PFSK-1 (cell line): ENCODE measurements around the gene EPN1.

ENCODE experiments used
- FOXP2 ChIP-seq: optimal IDR thresholded peaks from 2 replicates; pipeline ENCODE3; 2011; ENCODE audit warnings: borderline replicate concordance, control low read depth, inconsistent platforms; ENCODE audit not compliant: insufficient read depth; ENCODE audit errors: extremely low read length, extremely low read depth
- POLR2AphosphoS5 ChIP-seq: IDR thresholded peaks from 2 replicates; pipeline ENCODE4 v1.6.1; 2012; ENCODE audit warnings: low read depth, mild to moderate bottlenecking, control low read depth, low read length, moderate library complexity
- REST ChIP-seq, 2 experiments: IDR thresholded peaks; 2 replicates each; pipeline versions ENCODE4 v1.6.1 to v1.8.0; 2011 to 2012; ENCODE audit warnings: low read depth in 2 of 2, low read length in 2 of 2, control low read depth in 1 of 2, inconsistent platforms in 1 of 2, mild to moderate bottlenecking in 1 of 2, moderate library complexity in 1 of 2; ENCODE audit not compliant: insufficient read depth in 1 of 2
- SIN3A ChIP-seq: IDR thresholded peaks from 2 replicates; pipeline ENCODE4 v1.6.1; 2012; ENCODE audit warnings: mild to moderate bottlenecking, low read length, moderate library complexity, borderline replicate concordance; ENCODE audit not compliant: insufficient read depth
- TAF1 ChIP-seq: IDR thresholded peaks from 2 replicates; pipeline ENCODE4 v1.6.1; 2012; ENCODE audit warnings: low read length, control low read depth, borderline replicate concordance; ENCODE audit not compliant: insufficient read depth

The EPN1 gene

DNA sequence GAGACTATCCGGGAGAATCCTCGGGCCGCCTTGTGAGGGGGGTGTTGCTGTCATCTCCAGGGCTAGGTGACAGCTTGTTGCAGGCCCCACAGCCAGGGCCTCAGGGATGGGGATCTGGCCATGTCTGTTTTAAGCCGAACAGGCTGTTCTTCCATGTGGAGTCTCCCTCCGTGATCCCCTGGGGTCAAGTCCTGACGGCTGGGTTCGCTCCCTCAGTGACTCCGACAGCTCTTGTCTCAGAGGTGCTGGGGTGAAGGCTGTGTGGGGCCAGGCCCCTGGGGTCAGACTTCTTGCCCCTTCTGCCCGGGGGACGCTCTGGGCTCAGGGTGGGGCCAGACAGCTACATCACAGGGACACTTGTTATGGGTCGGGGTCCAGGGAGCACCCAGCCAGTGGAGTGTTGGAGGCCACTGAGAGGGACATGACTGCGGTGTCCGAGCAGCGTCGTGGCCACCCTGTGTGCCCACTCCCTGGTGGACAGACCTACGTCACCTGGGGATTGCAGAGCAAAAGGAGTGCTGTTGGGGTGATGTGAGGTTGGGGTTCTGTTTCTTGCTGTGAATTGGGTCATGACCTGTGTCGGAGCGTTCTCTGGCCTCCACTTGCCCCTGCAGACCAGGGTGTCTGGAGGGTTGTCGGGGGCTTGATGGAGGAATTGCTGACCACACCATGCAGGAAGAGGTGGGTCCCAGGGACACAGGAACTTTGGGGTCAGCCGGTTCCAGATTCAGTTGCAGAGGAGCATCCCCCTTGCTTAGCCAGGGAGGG lies 21.5 kb downstream of the EPN1 start:
- TF ChIP-seq TAF1 (no peak), SIN3A (no peak), FOXP2 (no peak), REST (IDR thresholded peaks at IDR 0.05; ENCODE audit: insufficient read depth in 1 of 2, low read depth in 2 of 2, low read length in 2 of 2) (no peak), POLR2AphosphoS5 (no peak)

DNA sequence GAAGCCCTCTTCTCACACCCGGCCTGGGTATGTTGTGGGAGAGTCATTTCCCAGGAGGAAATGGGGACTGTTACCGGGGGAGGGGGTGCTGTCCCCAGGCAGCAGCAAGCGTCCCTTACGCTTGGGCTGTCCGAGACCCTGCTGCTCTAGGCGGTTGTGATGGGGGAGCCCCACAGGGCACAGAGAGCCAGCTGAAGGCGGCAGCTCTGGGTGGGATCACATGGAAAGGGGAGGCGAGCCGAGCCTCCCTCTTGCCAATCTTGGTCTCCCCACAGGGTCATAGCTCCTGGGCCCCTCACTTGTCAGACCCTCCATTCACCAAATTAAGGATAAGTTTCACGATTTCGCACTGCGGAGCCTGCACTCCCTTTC lies 22.0 kb downstream of the EPN1 start:
- TF ChIP-seq SIN3A, result no peak
- TF ChIP-seq REST (IDR thresholded peaks at IDR 0.05; ENCODE audit: insufficient read depth in 1 of 2, low read depth in 2 of 2, low read length in 2 of 2), result no peak
- no peak for TF ChIP-seq FOXP2
- no peak for TF ChIP-seq POLR2AphosphoS5
- TF ChIP-seq TAF1, result no peak

GRCh38 chr19:55697698-55698097 lies 22.7 kb downstream of the EPN1 start:
- no peak for TF ChIP-seq SIN3A
- TF ChIP-seq TAF1, result no peak
- TF ChIP-seq REST (IDR thresholded peaks at IDR 0.05; ENCODE audit: insufficient read depth in 1 of 2, low read depth in 2 of 2, low read length in 2 of 2), result no peak
- no peak for TF ChIP-seq FOXP2
- TF ChIP-seq POLR2AphosphoS5, result no peak

DNA sequence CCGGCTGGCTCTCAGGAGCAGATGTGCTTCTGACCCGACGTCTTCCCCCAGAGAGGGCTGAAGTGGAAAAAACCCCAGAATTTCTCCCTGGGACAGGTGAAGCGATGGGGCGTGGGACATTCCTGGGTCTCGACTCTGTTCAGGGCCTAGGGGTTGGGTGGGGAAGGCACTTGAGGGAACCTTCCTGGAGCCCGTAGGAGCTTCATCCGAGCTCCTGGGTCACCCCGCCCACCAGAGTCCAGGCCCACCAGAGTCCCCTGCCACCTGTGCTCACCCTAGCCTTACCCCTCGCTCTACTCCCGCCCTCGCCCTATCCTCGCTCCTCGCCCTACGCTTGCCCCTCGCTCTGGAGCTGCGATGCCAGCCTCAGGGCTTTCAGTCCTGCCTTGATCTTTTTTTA lies 23.2 kb downstream of the EPN1 start:
- TF ChIP-seq FOXP2 (no peak), TAF1 (no peak), POLR2AphosphoS5 (no peak), SIN3A (no peak), REST (IDR thresholded peaks at IDR 0.05; ENCODE audit: insufficient read depth in 1 of 2, low read depth in 2 of 2, low read length in 2 of 2) (no peak)

GRCh38 chr19:55699221-55699620 lies 24.2 kb downstream of the EPN1 start:
- TF ChIP-seq REST (IDR thresholded peaks at IDR 0.05; ENCODE audit: insufficient read depth in 1 of 2, low read depth in 2 of 2, low read length in 2 of 2), result no peak
- TF ChIP-seq FOXP2, result no peak
- no peak for TF ChIP-seq SIN3A
- no peak for TF ChIP-seq POLR2AphosphoS5
- no peak for TF ChIP-seq TAF1
